IMR-90 (cell line): ENCODE results near the gene FOXR1. TPM values are rescaled to one million over a fixed set of nuclear protein-coding genes. Genes with fewer than 3 reads are reported as not detected.

ENCODE experiments used
- ATAC-seq: fragments of 200-7000 bp; cut with Tn5 transposase; 2 replicates; pipeline ENCODE4 v1.9.1; 2020; ENCODE audit warnings: low read depth, mild to moderate bottlenecking, moderate library complexity
- BruUV-seq: library from RNA; stranded (reverse); fragments of 400-500 nt; replicated peaks from 2 replicates; lab custom pipeline; 2021; lab: Mats Ljungman, UMichigan
- CTCF ChIA-PET: fragments of 300-600 bp; formaldehyde crosslinking; extraction: SDS; loops from one replicate; lab custom pipeline; 2021; ENCODE audit warnings: antibody characterized with exemption; lab: Yijun Ruan, JAX
- POLR2A ChIA-PET: fragments of 300-600 bp; sonication (Branson Sonifier 250); formaldehyde crosslinking; loops from one replicate; lab custom pipeline; 2022; ENCODE audit warnings: antibody characterized with exemption; ENCODE audit not compliant: unreplicated experiment; lab: Charles Lee
- DNase-seq: peaks from one replicate; pipeline ENCODE4 v3.0.0; 2013
- H2AFZ ChIP-seq: replicated peaks from 2 replicates; pipeline ENCODE3; 2013; ENCODE audit warnings: low read length, mild to moderate bottlenecking; ENCODE audit not compliant: poor library complexity
- H2AK5ac ChIP-seq: 2 replicates; pipeline ENCODE4 v1.6.1; 2013; ENCODE audit warnings: low read depth, low read length, inconsistent platforms
- H2AK9ac ChIP-seq: replicated peaks from 2 replicates; pipeline ENCODE3; 2013; ENCODE audit warnings: mild to moderate bottlenecking, low read depth, low read length, moderate library complexity; ENCODE audit not compliant: poor library complexity
- H2BK120ac ChIP-seq: 2 replicates; pipeline ENCODE4 v1.6.1; 2013; ENCODE audit warnings: low read depth, low read length, inconsistent platforms
- H2BK15ac ChIP-seq: 3 replicates; pipeline ENCODE4 v1.6.1; 2013; ENCODE audit warnings: low read depth, low read length, inconsistent platforms
- H2BK20ac ChIP-seq: 2 replicates; pipeline ENCODE4 v1.6.1; 2013; ENCODE audit warnings: low read depth, mild to moderate bottlenecking, inconsistent platforms, low read length, moderate library complexity
- H2BK5ac ChIP-seq: 2 replicates; pipeline ENCODE4 v1.6.1; 2013; ENCODE audit warnings: mild to moderate bottlenecking, low read depth, low read length, inconsistent platforms; ENCODE audit not compliant: poor library complexity, severe bottlenecking
- H3K14ac ChIP-seq: replicated peaks from 2 replicates; pipeline ENCODE4 v1.6.1; 2013; ENCODE audit warnings: low read depth, low read length, inconsistent platforms
- H3K18ac ChIP-seq: 2 replicates; pipeline ENCODE4 v1.6.1; 2013; ENCODE audit warnings: low read depth, low read length, control low read depth
- H3K23ac ChIP-seq: 2 replicates; pipeline ENCODE4 v1.6.1; 2013; ENCODE audit warnings: low read depth, low read length, inconsistent platforms
- H3K27ac ChIP-seq: 2 replicates; pipeline ENCODE4 v1.5.1; 2013; ENCODE audit warnings: mild to moderate bottlenecking, control low read depth, low read length; ENCODE audit not compliant: insufficient read depth
- H3K27me3 ChIP-seq: 2 replicates; pipeline ENCODE4 v1.6.1; 2013; ENCODE audit warnings: low read length; ENCODE audit not compliant: control insufficient read depth, insufficient read depth
- H3K36me3 ChIP-seq: 2 replicates; pipeline ENCODE4 v1.6.1; 2013; ENCODE audit warnings: low read length, mixed read lengths; ENCODE audit not compliant: control insufficient read depth, insufficient read depth
- H3K4ac ChIP-seq: 2 replicates; pipeline ENCODE4 v1.6.1; 2013; ENCODE audit warnings: low read depth, low read length, inconsistent platforms
- H3K4me1 ChIP-seq: 2 replicates; pipeline ENCODE4 v1.6.1; 2013; ENCODE audit warnings: low read length, mixed read lengths; ENCODE audit not compliant: control insufficient read depth, insufficient read depth
- H3K4me2 ChIP-seq: 2 replicates; pipeline ENCODE4 v1.6.1; 2013; ENCODE audit warnings: low read depth, mild to moderate bottlenecking, control low read depth, low read length, moderate library complexity
- H3K4me3 ChIP-seq: 2 replicates; pipeline ENCODE4 v1.5.1; 2013; ENCODE audit warnings: low read depth, mild to moderate bottlenecking, control low read depth, low read length, moderate library complexity; ENCODE audit not compliant: insufficient read depth
- H3K56ac ChIP-seq: 2 replicates; pipeline ENCODE4 v1.6.1; 2013; ENCODE audit warnings: low read length, inconsistent platforms; ENCODE audit not compliant: insufficient read depth; ENCODE audit errors: extremely low read depth
- H3K79me1 ChIP-seq, 2 experiments: 2 replicates each; pipeline ENCODE4 v1.6.1; 2013; ENCODE audit warnings: low read length in 2 of 2, inconsistent platforms in 1 of 2, low read depth in 1 of 2
- H3K9ac ChIP-seq: 2 replicates; pipeline ENCODE4 v1.6.1; 2013; ENCODE audit warnings: low read depth, low read length, control low read depth
- H3K9me1 ChIP-seq: 2 replicates; pipeline ENCODE4 v1.6.1; 2013; ENCODE audit warnings: low read length, inconsistent platforms; ENCODE audit not compliant: insufficient read depth
- H3K9me3 ChIP-seq: 2 replicates; pipeline ENCODE4 v1.6.1; 2013; ENCODE audit warnings: low read length; ENCODE audit not compliant: control insufficient read depth, insufficient read depth
- H4K20me1 ChIP-seq: 2 replicates; pipeline ENCODE4 v1.6.1; 2013; ENCODE audit warnings: low read length, inconsistent platforms; ENCODE audit not compliant: insufficient read depth
- H4K5ac ChIP-seq: 2 replicates; pipeline ENCODE4 v1.6.1; 2013; ENCODE audit warnings: mild to moderate bottlenecking, low read depth, low read length, control low read depth
- H4K8ac ChIP-seq, 2 experiments: 2 replicates each; pipeline ENCODE4 v1.6.1; 2013; ENCODE audit warnings: low read depth in 2 of 2, low read length in 2 of 2, control low read depth in 1 of 2, inconsistent platforms in 1 of 2
- H4K91ac ChIP-seq: 2 replicates; pipeline ENCODE4 v1.6.1; 2013; ENCODE audit warnings: low read depth, low read length, inconsistent platforms; ENCODE audit not compliant: insufficient read depth
- BHLHE40 ChIP-seq: fragments of 150-350 bp; IDR thresholded peaks from 2 replicates; pipeline ENCODE4 v1.6.1; 2016; ENCODE audit warnings: mild to moderate bottlenecking, low read depth, low read length
- MAZ ChIP-seq: IDR thresholded peaks from 2 replicates; pipeline ENCODE4 v1.6.1; 2012; ENCODE audit warnings: low read depth, mild to moderate bottlenecking, low read length, improper control_type of control experiment, moderate library complexity, borderline replicate concordance
- WGBS, 2 experiments: methylation state at CpG; one replicate each; pipeline versions ENCODE4 v1.1.5 to v1.1.7; 2013; ENCODE audit warnings: missing lambda C conversion rate in 2 of 2; ENCODE audit not compliant: insufficient read length in 1 of 2; ENCODE audit errors: extremely low coverage in 2 of 2; 5-methylcytosine and 5-hydroxymethylcytosine counted together
- dilution Hi-C: fragments of 300-500 bp; cut with HindIII; formaldehyde crosslinking; loops from one replicate; pipeline ENCODE4 v1.14.3; 2018; ENCODE audit warnings: low sequenced_read_pairs; ENCODE audit not compliant: unreplicated experiment
- in situ Hi-C: fragments of 300-500 bp; cut with MboI; formaldehyde crosslinking; loops from 3 replicates; pipeline ENCODE4 v1.14.3; 2019; ENCODE audit warnings: low sequenced_read_pairs, inconsistent platforms, mixed read lengths
- intact Hi-C: fragments of 100-400 bp; cut with micrococcal nuclease; formaldehyde crosslinking; loops from 2 replicates; pipeline ENCODE4 v1.10.0; 2022
- polyA plus RNA-seq, 3 experiments: library from polyadenylated mRNA; depleted of rRNA; stranded (reverse); fragments of >200 nt; gene quantifications; 2 replicates each; pipeline ENCODE4 v1.2.3, GENCODE V29; 2012; ENCODE audit warnings: low replicate concordance in 1 of 3
- total RNA-seq: library from RNA; depleted of rRNA; stranded (reverse); fragments of >200 nt; gene quantifications from 2 replicates; pipeline ENCODE4 v1.2.3, GENCODE V29; 2012

Gene FOXR1
- total and polyA plus RNA-seq, 2 of the 4 experiments (the other 2 are of a cell fraction): not detected

DNA sequence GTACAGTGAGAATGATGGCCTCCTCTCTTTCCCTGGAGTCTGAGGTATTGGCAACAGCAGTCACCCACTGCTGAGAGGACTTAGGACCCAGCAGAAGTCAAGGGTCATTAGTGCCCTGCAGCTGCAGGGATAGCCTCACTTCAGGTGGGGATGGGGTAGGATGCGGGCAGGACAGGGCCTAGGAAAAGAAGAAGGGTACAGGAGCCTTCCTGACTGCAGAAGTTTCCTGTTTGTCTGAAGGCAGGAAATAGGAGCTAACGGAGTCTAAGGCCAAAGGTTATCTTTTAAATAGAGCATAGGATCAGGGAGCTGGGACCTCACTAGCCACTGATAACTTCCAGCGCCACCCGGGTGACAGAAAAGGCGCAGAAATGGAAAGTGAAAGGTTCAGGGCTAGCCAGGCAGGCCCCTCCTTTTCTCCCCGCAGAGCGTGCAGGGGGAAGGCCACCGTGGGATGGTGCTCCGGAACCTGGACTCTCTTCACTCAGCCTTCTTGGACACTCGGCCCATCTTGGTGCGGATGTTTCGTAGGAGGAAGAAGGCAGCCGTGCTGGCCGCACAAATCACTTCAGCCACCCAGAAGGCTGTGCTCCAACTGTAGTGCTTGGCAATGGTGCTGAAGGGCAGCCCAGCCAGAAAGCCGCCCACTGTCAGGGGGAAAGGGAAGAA is 53.0 kb downstream of the FOXR1 start:
- CTCF ChIA-PET: no interaction called here
- H3K56ac ChIP-seq: no peak overlapping the region
- no peak overlapping the region for H2BK120ac ChIP-seq
- no peak overlapping the region for H2BK15ac ChIP-seq
- H2BK20ac ChIP-seq: no peak overlapping the region
- H4K8ac ChIP-seq: no peak overlapping the region
- H3K36me3 ChIP-seq: peaks cover 27% of the 10 kb centered on the region
- H3K9ac ChIP-seq: no peak overlapping the region
- H2AFZ ChIP-seq: no peak overlapping the region
- no peak overlapping the region for H3K18ac ChIP-seq
- no peak overlapping the region for H2BK5ac ChIP-seq
- in situ Hi-C loops: no loop called here
- no TSS peak for BruUV-seq
- peaks cover 17 to 47% of the 10 kb centered on the region in 2 experiments for H3K79me1 ChIP-seq
- no peak overlapping the region for H3K23ac ChIP-seq
- no peak overlapping the region for H4K5ac ChIP-seq
- H2AK9ac ChIP-seq: no peak overlapping the region
- 59% methylated on average over 4 of the region's 15 CpGs; no CpG with 5 or more reads in 1 of the 2 experiments for WGBS, 2 experiments
- dilution Hi-C loops: no loop called here
- peaks cover 4% of the 10 kb centered on the region; the same call in 1 of the 2 replicates for H4K20me1 ChIP-seq
- H3K27ac ChIP-seq: no peak overlapping the region
- no peak overlapping the region for H3K4me2 ChIP-seq
- TF ChIP-seq BHLHE40 (no peak), MAZ (no peak)
- H3K4me3 ChIP-seq: no peak overlapping the region
- POLR2A ChIA-PET: no interaction called here
- DNase-seq (no peak), ATAC-seq (no peak)
- H3K9me1 ChIP-seq: peaks cover 3% of the 10 kb centered on the region
- intact Hi-C loops: no loop called here
- H3K27me3 ChIP-seq: no peaks in the 10 kb centered on the region
- H4K91ac ChIP-seq: no peak overlapping the region
- peaks cover 4% of the 10 kb centered on the region for H3K4me1 ChIP-seq
- no peak overlapping the region for H2AK5ac ChIP-seq
- H3K9me3 ChIP-seq: no peaks in the 10 kb centered on the region
- H3K14ac ChIP-seq: no peak overlapping the region
- H3K4ac ChIP-seq: no peak overlapping the region
